ENCODE results near the gene ERICH6.

The ERICH6 gene

DNA sequence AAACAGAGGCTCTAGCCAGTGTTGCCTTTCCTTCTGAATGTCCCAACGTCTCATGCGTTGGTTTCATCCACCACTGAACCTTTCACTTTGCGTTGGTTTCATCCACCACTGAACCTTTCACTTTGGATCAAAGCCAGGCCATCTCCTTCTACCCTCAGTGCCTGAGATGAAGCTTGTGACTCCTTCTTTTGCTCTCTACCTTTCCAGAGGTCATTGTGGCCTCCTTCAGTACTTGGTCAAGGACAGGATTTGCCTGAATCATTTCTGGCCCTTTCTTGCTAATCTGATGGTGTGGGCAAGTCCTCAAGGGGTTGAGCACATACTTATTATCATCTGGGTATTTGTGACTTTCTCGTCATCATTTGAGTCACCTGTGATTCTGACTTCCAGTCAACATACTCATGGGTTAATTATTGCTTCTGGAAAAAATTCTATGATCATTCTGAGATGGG lies 50.6 kb downstream of the ERICH6 start:
- DNase-seq (ENCODE audit: low read depth) = no peak
- H3K4me3 ChIP-seq (ENCODE audit: low read length) = no peak overlapping the region
- TF ChIP-seq, protein P1, sequence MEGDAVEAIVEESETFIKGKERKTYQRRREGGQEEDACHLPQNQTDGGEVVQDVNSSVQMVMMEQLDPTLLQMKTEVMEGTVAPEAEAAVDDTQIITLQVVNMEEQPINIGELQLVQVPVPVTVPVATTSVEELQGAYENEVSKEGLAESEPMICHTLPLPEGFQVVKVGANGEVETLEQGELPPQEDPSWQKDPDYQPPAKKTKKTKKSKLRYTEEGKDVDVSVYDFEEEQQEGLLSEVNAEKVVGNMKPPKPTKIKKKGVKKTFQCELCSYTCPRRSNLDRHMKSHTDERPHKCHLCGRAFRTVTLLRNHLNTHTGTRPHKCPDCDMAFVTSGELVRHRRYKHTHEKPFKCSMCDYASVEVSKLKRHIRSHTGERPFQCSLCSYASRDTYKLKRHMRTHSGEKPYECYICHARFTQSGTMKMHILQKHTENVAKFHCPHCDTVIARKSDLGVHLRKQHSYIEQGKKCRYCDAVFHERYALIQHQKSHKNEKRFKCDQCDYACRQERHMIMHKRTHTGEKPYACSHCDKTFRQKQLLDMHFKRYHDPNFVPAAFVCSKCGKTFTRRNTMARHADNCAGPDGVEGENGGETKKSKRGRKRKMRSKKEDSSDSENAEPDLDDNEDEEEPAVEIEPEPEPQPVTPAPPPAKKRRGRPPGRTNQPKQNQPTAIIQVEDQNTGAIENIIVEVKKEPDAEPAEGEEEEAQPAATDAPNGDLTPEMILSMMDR (conservative IDR thresholded peaks at IDR 0.05; ENCODE audit: low read length) = no peak

DNA sequence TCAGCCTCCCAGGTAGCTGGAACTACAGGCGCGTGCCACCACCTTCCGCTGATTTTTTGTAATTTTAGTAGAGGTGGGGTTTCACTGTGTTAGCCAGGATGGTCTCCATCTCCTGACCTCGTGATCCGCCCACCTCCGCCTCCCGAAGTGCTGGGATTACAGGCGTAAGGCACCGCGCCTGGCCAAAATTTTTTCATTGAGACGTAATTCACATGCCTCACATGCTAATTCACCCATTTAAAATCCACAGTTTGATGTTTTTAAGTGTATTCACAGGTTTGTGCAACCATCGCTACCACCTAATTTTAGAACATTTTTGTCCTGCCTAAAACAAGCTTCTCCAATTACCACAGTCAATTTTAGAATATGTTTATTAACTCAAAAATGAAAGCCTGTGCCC lies 63.5 kb downstream of the ERICH6 start:
- no peak for DNase-seq (ENCODE audit: low read depth)
- H3K4me3 ChIP-seq (ENCODE audit: low read length) = no peak overlapping the region
- TF ChIP-seq, protein P1 (conservative IDR thresholded peaks at IDR 0.05; ENCODE audit: low read length) = no peak

DNA sequence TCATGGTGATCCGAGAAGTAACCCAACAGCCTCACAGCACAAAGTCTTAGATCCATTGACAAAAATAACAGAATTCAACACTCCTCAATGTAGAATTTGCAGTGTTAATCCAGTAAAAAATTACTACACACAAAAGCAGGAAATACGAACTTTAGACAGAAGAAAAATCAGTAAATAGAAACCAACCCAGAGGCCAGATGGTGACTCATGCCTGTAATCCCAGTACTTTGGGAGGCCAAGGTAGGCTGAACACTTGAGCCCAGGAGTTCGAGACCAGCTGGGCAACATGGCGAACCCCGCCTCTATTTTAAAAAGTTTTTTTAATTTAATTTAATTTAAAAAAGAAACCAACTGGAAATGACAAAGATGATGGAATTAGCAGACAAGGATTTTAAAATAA lies 64.5 kb downstream of the ERICH6 start:
- H3K4me3 ChIP-seq (ENCODE audit: low read length) = no peak overlapping the region
- TF ChIP-seq, protein P1 (conservative IDR thresholded peaks at IDR 0.05; ENCODE audit: low read length) = no peak
- DNase-seq (ENCODE audit: low read depth) = no peak

DNA sequence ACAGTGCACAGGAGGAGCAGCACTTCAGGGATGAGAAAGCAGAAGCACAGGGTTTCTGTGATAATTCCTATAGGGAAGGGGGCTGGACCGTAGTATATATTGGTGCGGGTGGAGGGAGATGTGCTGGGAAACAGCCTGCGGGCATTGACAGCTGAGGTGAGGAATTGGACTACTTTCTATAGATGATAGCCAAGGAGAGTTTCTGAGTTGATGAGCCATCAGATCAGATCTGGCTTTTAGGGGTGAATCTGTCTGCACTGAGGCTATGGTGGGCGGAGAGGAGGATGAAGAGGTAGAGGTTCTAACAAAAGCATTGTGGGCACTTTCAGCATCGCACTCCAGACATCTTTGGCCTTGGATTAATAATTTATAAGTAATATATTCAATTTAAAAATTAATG lies 67.5 kb downstream of the ERICH6 start:
- H3K4me3 ChIP-seq (ENCODE audit: low read length) = no peak overlapping the region
- DNase-seq (ENCODE audit: low read depth) = no peak
- TF ChIP-seq, protein P1 (conservative IDR thresholded peaks at IDR 0.05; ENCODE audit: low read length) = no peak

DNA sequence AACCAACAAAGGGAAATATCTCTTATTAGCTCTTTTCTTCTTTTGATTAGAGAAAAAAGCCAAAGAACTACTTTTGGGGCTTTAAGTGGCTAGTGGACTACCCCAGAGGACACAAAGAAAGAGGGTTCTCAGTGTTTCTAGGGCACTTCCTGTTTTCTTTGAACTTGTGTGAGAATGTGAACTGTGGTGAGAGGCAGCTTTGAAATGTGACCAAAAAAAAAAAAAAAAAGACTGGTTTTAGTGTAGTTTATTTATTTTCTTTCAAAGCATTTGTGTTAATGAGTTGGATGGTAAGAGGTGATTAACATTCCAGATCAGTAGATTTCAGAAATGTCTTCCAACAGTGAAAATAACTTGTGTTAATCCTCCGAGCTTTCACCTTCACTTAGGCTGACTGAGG lies 68.2 kb downstream of the ERICH6 start:
- no peak overlapping the region for H3K4me3 ChIP-seq (ENCODE audit: low read length)
- DNase-seq (ENCODE audit: low read depth) = no peak
- TF ChIP-seq, protein P1 (conservative IDR thresholded peaks at IDR 0.05; ENCODE audit: low read length) = no peak

DNA sequence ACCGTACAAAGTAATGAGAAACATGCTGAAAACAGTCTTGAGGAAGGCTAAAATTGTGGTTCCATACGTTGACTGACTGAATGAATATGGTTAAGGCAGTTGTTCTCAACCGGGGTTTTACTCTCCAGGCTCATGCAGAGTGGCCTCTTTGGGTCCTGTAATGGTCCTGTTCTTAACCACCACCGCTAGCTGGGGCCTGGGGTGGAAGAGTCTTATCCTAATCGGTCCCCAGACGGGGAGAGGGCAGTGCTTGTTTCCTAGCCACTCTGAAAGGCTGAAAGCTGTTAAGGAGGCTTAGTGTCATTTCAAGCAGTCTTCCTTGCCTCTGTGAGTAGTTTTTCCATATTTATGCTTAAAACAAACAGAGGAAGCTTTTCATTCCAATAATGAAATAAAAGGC lies 68.6 kb downstream of the ERICH6 start:
- H3K4me3 ChIP-seq (ENCODE audit: low read length) = no peak overlapping the region
- TF ChIP-seq, protein P1 (conservative IDR thresholded peaks at IDR 0.05; ENCODE audit: low read length) = no peak
- DNase-seq (ENCODE audit: low read depth) = no peak

DNA sequence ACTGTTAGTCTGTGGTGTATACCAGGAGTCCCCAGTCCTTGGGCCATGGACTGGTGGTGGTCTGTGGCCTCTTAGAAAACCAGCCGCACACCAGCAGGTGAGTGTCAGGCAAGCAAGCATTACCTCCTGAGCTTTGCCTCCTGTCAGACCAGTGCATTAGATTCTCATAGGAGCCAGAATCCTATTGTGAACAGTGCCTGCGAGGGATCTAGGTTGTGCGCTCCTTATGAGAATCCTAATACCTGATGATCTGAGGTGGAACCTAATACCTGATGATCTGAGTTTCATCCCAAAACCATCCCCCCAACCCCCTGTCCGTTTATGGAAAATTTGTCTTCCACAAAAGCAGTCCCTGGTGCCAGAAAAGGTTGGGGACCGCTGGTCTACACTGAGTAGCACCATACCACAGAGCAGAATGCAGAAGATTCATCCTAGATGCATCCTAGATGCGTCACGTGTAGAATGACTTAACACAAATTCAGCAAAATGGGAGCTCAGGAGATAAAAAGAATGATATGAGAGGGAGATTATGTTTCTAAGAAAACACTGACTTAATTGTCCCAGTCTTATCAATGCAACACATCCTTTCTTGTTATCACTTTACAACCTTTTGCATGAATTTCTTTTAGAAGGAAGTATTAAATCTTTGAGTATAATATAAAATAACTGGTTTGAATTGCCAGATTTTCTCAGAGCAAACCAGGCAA lies 72.1 kb downstream of the ERICH6 start:
- TF ChIP-seq, protein P1 (conservative IDR thresholded peaks at IDR 0.05; ENCODE audit: low read length) = no peak
- DNase-seq (ENCODE audit: low read depth) = no peak
- H3K4me3 ChIP-seq (ENCODE audit: low read length) = no peak overlapping the region

Measured in AG10803 (cell line).